Panc1 (cell line): ENCODE data around the gene FGD2.

ENCODE experiments used
- TCF7L2 ChIP-seq: IDR thresholded peaks from 2 replicates; pipeline ENCODE4 v1.6.1; 2011; ENCODE audit warnings: mild to moderate bottlenecking, low read depth, low read length, inconsistent platforms
- TF ChIP-seq, protein P1 (sequence below): fragments of 450-650 bp; IDR thresholded peaks from 2 replicates; pipeline ENCODE4 v1.5.1; 2017; ENCODE audit warnings: mild to moderate bottlenecking
- TF ChIP-seq, protein P2 (sequence below), 2 experiments: IDR thresholded peaks; 2 replicates each; pipeline ENCODE4 v1.6.1; 2011 to 2012; ENCODE audit warnings: low read depth in 2 of 2, control low read depth in 1 of 2, low read length in 1 of 2, mild to moderate bottlenecking in 1 of 2, moderate library complexity in 1 of 2; ENCODE audit not compliant: insufficient read depth in 1 of 2

GRCh38 chr6:36964908-36965307, 40.5 kb upstream of the FGD2 start:
- TF ChIP-seq, protein P1, sequence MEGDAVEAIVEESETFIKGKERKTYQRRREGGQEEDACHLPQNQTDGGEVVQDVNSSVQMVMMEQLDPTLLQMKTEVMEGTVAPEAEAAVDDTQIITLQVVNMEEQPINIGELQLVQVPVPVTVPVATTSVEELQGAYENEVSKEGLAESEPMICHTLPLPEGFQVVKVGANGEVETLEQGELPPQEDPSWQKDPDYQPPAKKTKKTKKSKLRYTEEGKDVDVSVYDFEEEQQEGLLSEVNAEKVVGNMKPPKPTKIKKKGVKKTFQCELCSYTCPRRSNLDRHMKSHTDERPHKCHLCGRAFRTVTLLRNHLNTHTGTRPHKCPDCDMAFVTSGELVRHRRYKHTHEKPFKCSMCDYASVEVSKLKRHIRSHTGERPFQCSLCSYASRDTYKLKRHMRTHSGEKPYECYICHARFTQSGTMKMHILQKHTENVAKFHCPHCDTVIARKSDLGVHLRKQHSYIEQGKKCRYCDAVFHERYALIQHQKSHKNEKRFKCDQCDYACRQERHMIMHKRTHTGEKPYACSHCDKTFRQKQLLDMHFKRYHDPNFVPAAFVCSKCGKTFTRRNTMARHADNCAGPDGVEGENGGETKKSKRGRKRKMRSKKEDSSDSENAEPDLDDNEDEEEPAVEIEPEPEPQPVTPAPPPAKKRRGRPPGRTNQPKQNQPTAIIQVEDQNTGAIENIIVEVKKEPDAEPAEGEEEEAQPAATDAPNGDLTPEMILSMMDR, result no peak
- TF ChIP-seq, protein P2, sequence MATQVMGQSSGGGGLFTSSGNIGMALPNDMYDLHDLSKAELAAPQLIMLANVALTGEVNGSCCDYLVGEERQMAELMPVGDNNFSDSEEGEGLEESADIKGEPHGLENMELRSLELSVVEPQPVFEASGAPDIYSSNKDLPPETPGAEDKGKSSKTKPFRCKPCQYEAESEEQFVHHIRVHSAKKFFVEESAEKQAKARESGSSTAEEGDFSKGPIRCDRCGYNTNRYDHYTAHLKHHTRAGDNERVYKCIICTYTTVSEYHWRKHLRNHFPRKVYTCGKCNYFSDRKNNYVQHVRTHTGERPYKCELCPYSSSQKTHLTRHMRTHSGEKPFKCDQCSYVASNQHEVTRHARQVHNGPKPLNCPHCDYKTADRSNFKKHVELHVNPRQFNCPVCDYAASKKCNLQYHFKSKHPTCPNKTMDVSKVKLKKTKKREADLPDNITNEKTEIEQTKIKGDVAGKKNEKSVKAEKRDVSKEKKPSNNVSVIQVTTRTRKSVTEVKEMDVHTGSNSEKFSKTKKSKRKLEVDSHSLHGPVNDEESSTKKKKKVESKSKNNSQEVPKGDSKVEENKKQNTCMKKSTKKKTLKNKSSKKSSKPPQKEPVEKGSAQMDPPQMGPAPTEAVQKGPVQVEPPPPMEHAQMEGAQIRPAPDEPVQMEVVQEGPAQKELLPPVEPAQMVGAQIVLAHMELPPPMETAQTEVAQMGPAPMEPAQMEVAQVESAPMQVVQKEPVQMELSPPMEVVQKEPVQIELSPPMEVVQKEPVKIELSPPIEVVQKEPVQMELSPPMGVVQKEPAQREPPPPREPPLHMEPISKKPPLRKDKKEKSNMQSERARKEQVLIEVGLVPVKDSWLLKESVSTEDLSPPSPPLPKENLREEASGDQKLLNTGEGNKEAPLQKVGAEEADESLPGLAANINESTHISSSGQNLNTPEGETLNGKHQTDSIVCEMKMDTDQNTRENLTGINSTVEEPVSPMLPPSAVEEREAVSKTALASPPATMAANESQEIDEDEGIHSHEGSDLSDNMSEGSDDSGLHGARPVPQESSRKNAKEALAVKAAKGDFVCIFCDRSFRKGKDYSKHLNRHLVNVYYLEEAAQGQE (IDR thresholded peaks at IDR 0.05; ENCODE audit: insufficient read depth in 1 of 2, low read depth in 2 of 2, low read length in 1 of 2), result no peak
- no peak for TF ChIP-seq TCF7L2
